Ishikawa (cell line): ENCODE data around the gene SMTNL2.
A peak's percentile ranks its signal among the peaks of the same experiment; 100 is the strongest.

Experiments
- CEBPB ChIP-seq: IDR thresholded peaks from 2 replicates; pipeline ENCODE4 v1.6.1; 2012
- CREB1 ChIP-seq: IDR thresholded peaks from 2 replicates; pipeline ENCODE4 v1.6.1; 2012; ENCODE audit warnings: low read depth
- EGR1 ChIP-seq: IDR thresholded peaks from 2 replicates; pipeline ENCODE4 v1.6.1; 2012
- EP300 ChIP-seq: IDR thresholded peaks from 2 replicates; pipeline ENCODE4 v1.6.1; 2012; ENCODE audit warnings: borderline replicate concordance
- FOXM1 ChIP-seq: IDR thresholded peaks from 2 replicates; pipeline ENCODE4 v1.6.1; 2012; ENCODE audit warnings: low read depth, borderline replicate concordance
- MAX ChIP-seq: IDR thresholded peaks from 2 replicates; pipeline ENCODE4 v1.6.1; 2012
- NFIC ChIP-seq: IDR thresholded peaks from 2 replicates; pipeline ENCODE4 v1.6.1; 2012
- RAD21 ChIP-seq: IDR thresholded peaks from 2 replicates; pipeline ENCODE4 v1.6.1; 2012; ENCODE audit warnings: low read depth
- REST ChIP-seq: IDR thresholded peaks from 2 replicates; pipeline ENCODE4 v1.6.1; 2012; ENCODE audit warnings: low read depth, mild to moderate bottlenecking
- TAF1 ChIP-seq: IDR thresholded peaks from 2 replicates; pipeline ENCODE4 v1.6.1; 2012; ENCODE audit warnings: low read depth, mild to moderate bottlenecking
- TCF12 ChIP-seq: IDR thresholded peaks from 2 replicates; pipeline ENCODE4 v1.6.1; 2012; ENCODE audit warnings: low read depth
- TEAD4 ChIP-seq: IDR thresholded peaks from 2 replicates; pipeline ENCODE4 v1.6.1; 2012
- USF1 ChIP-seq: IDR thresholded peaks from 2 replicates; pipeline ENCODE4 v1.6.1; 2012
- YY1 ChIP-seq: IDR thresholded peaks from 2 replicates; pipeline ENCODE4 v1.6.1; 2012; ENCODE audit warnings: low read depth
- ZBTB7A ChIP-seq: IDR thresholded peaks from 2 replicates; pipeline ENCODE4 v1.6.1; 2012; ENCODE audit warnings: low read depth

The SMTNL2 gene

GRCh38 chr17:4584101-4584916 is at the start of gene SMTNL2:
TSS of gene SMTNL2 (plus strand) at chr17:4584529. CDS start at chr17:4584606, 77 bp downstream.
- peak; percentile 70; the same call in 1 of the 2 replicates for TF ChIP-seq ZBTB7A
- TF ChIP-seq NFIC, result no peak
- TF ChIP-seq MAX, result peak; percentile 72; the same call in 1 of the 2 replicates

GRCh38 chr17:4534928-4535666 is 49.2 kb upstream of the SMTNL2 start:
- no peak for TF ChIP-seq EGR1
- TF ChIP-seq TEAD4, result no peak

- no peak for TF ChIP-seq USF1
Observed at GRCh38 chr17:4535667-4536258, 48.6 kb upstream of the SMTNL2 start.

GRCh38 chr17:4536259-4536741 is 48.0 kb upstream of the SMTNL2 start:
- TF ChIP-seq MAX, result no peak
- no peak for TF ChIP-seq EP300
- TF ChIP-seq FOXM1, result no peak
- TF ChIP-seq EGR1, result no peak
- TF ChIP-seq USF1, result no peak
- TF ChIP-seq CEBPB, result no peak
- TF ChIP-seq TAF1, result no peak
- TF ChIP-seq TCF12, result no peak
- TF ChIP-seq REST, result no peak
- TF ChIP-seq NFIC, result no peak
- no peak for TF ChIP-seq ZBTB7A
- TF ChIP-seq YY1, result no peak
- TF ChIP-seq RAD21, result no peak
- no peak for TF ChIP-seq TEAD4

- no peak for TF ChIP-seq NFIC
- no peak for TF ChIP-seq RAD21
- TF ChIP-seq ZBTB7A, result no peak
Observed at GRCh38 chr17:4536742-4537411, 47.5 kb upstream of the SMTNL2 start.

- TF ChIP-seq FOXM1 (no peak), TCF12 (no peak), MAX (no peak), ZBTB7A (no peak), CEBPB (no peak), EP300 (no peak), RAD21 (no peak), USF1 (no peak), REST (no peak), EGR1 (no peak), NFIC (no peak), TAF1 (no peak), TEAD4 (no peak), CREB1 (no peak), YY1 (no peak)
Observed at GRCh38 chr17:4537451-4538235, 46.7 kb upstream of the SMTNL2 start.
